ENCODE results near the gene ENG. TPM values are rescaled to one million over a fixed set of nuclear protein-coding genes. Genes with fewer than 3 reads are reported as not detected.
A peak's percentile ranks its signal among the peaks of the same experiment; 100 is the strongest.

Gene ENG
- total and polyA plus RNA-seq, 2 of the 4 experiments (the other 2 are of a cell fraction), result 3.6 to 83.3 TPM

DNA sequence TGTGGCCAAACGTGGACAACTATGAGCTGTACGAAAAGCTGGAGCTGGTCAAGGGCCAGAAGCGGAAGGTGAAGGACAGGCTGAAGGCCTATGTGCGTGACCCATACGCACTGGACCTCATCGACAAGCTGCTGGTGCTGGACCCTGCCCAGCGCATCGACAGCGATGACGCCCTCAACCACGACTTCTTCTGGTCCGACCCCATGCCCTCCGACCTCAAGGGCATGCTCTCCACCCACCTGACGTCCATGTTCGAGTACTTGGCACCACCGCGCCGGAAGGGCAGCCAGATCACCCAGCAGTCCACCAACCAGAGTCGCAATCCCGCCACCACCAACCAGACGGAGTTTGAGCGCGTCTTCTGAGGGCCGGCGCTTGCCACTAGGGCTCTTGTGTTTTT is 65.3 kb downstream of the ENG start:
- Histone ChIP-seq H4K20me1 (ENCODE audit: insufficient read depth, low read length) (peaks cover 67% of the 10 kb centered on the region), H3K36me3 (ENCODE audit: control insufficient read depth, insufficient read depth, low read length) (peaks cover 50% of the 10 kb centered on the region)

More for the DNA sequence above, 65.3 kb downstream of the ENG start:
- H3K23ac ChIP-seq (ENCODE audit: low read depth, low read length), result no peak overlapping the region
- in situ Hi-C loops (cut with MboI; ENCODE audit: low sequenced_read_pairs) (no loop called here), intact Hi-C loops (cut with micrococcal nuclease) (no loop called here), dilution Hi-C loops (cut with HindIII; ENCODE audit: low sequenced_read_pairs, unreplicated experiment) (no loop called here)
- H3K18ac ChIP-seq (ENCODE audit: low read depth, low read length), result no peak overlapping the region
- no peak overlapping the region for H3K9ac ChIP-seq (ENCODE audit: low read depth, low read length)
- no peak overlapping the region for H2BK120ac ChIP-seq (ENCODE audit: low read depth, low read length)
- no peak for ATAC-seq (ENCODE audit: low read depth)
- no peak overlapping the region for H3K14ac ChIP-seq (replicated peaks; ENCODE audit: low read depth, low read length)
- H3K27ac ChIP-seq (ENCODE audit: insufficient read depth, low read length), result no peak overlapping the region
- H3K4me1 ChIP-seq (ENCODE audit: control insufficient read depth, insufficient read depth, low read length), result peaks cover 7% of the 10 kb centered on the region; the same call in 1 of the 2 replicates
- H3K4ac ChIP-seq (ENCODE audit: low read depth, low read length), result no peak overlapping the region
- no peak for DNase-seq
- peaks cover 26 to 74% of the 10 kb centered on the region in 2 experiments for H3K79me1 ChIP-seq (ENCODE audit: low read depth in 1 of 2, low read length in 2 of 2)
- POLR2A ChIA-PET (ENCODE audit: unreplicated experiment), result no interaction called here
- no peak overlapping the region for H2BK5ac ChIP-seq (ENCODE audit: low read depth, low read length, poor library complexity, severe bottlenecking)
- H3K9me3 ChIP-seq (ENCODE audit: control insufficient read depth, insufficient read depth, low read length), result no peaks in the 10 kb centered on the region
- CTCF ChIA-PET, result no interaction called here
- no peak overlapping the region for H4K5ac ChIP-seq (ENCODE audit: low read depth, low read length)
- no TSS peak for BruUV-seq (replicated peaks)
- no peak overlapping the region for H3K56ac ChIP-seq (ENCODE audit: extremely low read depth, insufficient read depth, low read length)
- 93% methylated on average over 14 of the region's 25 CpGs; no CpG with 5 or more reads in 1 of the 2 experiments for WGBS, 2 experiments (ENCODE audit: extremely low coverage in 2 of 2, insufficient read length in 1 of 2)
- H4K8ac ChIP-seq (ENCODE audit: low read depth in 2 of 2, low read length in 2 of 2), result no peak overlapping the region
- H2BK15ac ChIP-seq (ENCODE audit: low read depth, low read length), result no peak overlapping the region
- peaks cover 8% of the 10 kb centered on the region for H3K9me1 ChIP-seq (ENCODE audit: insufficient read depth, low read length)
- no peaks in the 10 kb centered on the region for H3K27me3 ChIP-seq (ENCODE audit: control insufficient read depth, insufficient read depth, low read length)
- no peak overlapping the region for H3K4me2 ChIP-seq (ENCODE audit: low read depth, low read length)
- H2BK20ac ChIP-seq (ENCODE audit: low read depth, low read length), result no peak overlapping the region
- TF ChIP-seq, protein P1, sequence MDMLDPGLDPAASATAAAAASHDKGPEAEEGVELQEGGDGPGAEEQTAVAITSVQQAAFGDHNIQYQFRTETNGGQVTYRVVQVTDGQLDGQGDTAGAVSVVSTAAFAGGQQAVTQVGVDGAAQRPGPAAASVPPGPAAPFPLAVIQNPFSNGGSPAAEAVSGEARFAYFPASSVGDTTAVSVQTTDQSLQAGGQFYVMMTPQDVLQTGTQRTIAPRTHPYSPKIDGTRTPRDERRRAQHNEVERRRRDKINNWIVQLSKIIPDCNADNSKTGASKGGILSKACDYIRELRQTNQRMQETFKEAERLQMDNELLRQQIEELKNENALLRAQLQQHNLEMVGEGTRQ (IDR thresholded peaks at IDR 0.05; ENCODE audit: low read depth, low read length), result no peak
- no peak for TF ChIP-seq MAZ (IDR thresholded peaks at IDR 0.05; ENCODE audit: borderline replicate concordance, low read depth, low read length)
- no peak for TF ChIP-seq RCOR1 (IDR thresholded peaks at IDR 0.05; ENCODE audit: insufficient replicate concordance, low read length)
- TF ChIP-seq CEBPB (IDR thresholded peaks at IDR 0.05; ENCODE audit: low read depth, low read length), result no peak
- no peak for TF ChIP-seq RAD21 (IDR thresholded peaks at IDR 0.05; ENCODE audit: low read length)
- TF ChIP-seq BHLHE40 (IDR thresholded peaks at IDR 0.05; ENCODE audit: low read depth, low read length), result no peak
- no peak for TF ChIP-seq POLR2A (IDR thresholded peaks at IDR 0.05; ENCODE audit: low read depth, low read length)
- TF ChIP-seq MAFK (IDR thresholded peaks at IDR 0.05; ENCODE audit: low read depth, low read length), result no peak
- TF ChIP-seq MXI1 (IDR thresholded peaks at IDR 0.05; ENCODE audit: borderline replicate concordance, low read depth, low read length), result no peak
- no peak overlapping the region for H4K91ac ChIP-seq (ENCODE audit: insufficient read depth, low read depth, low read length)
- H3K4me3 ChIP-seq (ENCODE audit: insufficient read depth, low read depth, low read length), result no peak overlapping the region
- peak overlapping the region; percentile 17 for H2AFZ ChIP-seq (replicated peaks; ENCODE audit: low read length, poor library complexity)
- H2AK9ac ChIP-seq (replicated peaks; ENCODE audit: low read depth, low read length, poor library complexity), result no peak overlapping the region
- no peak overlapping the region for H2AK5ac ChIP-seq (ENCODE audit: low read depth, low read length)
